NCI-H345 (cell line): ENCODE results near the gene VMAC.

Source experiments
- DNase-seq: peaks from one replicate; lab custom pipeline; 2025; lab: John Stamatoyannopoulos, UW

Gene VMAC

DNA sequence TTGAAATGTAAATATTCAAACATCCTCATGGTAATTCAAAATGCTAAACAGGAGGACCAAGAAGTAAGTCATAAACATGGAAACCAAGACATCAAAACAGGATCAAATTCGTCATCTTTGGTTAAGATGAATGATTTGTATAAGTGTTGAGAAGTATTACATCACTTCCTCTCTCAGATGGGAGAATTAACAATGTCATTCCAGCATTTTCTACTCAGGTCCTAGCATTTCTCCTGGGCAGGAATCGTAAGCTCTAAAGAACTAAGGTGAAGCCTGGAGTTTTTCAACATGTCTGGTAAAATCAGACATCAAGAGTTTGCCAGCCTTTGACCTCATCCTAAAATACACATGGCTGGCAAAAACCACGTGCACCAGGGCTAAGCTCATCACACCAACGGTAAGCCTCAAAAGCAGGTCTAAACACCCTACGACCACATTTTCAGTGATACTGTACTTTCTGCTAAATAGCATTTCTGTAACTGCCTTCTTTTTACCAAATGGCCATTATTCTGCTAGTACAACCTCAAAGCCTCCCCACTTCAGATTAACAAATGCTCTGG lies 48.4 kb downstream of the VMAC start:
- no peak for DNase-seq

DNA sequence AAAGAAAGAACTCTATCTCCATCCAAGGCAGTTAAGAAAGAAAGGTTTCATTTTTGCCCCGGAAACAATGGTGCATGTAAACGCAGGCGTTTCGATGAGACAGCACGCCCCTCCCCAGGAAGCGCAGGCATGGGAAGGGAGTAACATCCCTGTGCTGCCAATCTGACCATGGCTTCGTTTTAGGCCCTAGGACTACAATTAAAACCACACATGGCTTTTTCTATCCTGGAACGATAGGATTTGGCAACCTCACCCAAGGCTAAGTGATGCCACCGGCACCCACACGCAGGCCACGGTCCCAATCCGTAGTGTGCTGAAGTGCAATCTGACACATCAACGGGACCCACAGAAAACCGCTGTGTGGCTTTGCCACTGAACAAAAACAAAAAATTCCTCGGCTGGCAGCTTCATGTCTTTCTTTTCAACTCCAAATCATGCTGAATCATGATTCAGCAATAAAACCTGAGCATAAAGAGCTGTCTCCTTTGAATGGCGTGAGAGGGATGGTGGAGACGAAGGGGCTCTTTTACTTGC lies 49.1 kb downstream of the VMAC start:
- DNase-seq: no peak

DNA sequence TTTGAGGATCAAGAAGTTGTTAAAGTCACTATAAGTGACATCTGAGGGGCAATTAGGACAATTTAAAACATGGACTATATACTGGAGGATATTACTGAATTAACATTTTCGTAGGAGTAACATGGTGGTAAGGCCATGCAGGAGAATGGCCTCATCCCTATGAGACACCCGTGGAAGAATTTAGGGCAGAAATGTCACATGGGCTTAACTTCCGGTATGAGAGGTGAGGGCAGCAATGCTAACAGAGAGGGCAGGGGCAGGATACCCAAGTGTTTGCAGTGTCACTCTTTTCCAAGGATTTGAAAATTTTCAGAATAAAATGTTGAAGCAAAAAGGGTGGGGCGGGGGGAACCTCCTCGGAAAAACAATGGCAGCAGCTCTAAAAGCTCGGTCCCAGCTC lies 49.6 kb downstream of the VMAC start:
- DNase-seq: no peak

DNA sequence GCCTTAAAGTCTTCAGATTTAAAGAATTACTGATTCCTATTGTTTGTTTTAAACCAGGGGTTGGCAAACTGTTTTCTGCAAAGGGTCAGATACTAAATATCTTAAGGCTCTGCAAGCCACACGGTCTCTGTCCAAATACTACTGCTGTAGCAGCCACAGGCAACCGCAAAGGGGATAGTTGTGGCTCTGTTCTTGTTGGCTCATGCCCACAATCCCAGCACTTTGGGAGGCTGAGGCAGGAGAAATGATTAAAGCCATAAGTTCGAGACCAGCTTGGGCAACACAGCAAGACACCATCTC lies 50.9 kb downstream of the VMAC start:
- no peak for DNase-seq

DNA sequence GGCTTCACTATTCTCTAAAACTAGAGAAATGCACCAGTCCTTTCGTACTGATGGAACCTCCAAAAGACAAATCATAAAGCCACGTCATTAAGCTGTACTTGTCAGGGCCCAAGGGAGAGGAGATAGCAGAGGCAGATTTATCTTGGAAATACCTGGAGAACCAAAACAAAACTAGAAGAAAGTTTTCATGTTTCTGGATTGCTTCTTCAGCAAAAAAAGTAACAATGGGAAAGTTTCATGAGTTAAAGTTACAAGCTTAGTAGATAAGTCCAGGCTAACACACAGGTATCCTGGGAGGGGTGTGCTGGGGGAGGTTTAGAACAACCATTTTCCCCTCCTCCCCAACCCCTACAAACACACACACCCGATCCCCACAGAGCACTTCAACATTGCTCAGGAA lies 51.7 kb downstream of the VMAC start:
- DNase-seq: no peak

DNA sequence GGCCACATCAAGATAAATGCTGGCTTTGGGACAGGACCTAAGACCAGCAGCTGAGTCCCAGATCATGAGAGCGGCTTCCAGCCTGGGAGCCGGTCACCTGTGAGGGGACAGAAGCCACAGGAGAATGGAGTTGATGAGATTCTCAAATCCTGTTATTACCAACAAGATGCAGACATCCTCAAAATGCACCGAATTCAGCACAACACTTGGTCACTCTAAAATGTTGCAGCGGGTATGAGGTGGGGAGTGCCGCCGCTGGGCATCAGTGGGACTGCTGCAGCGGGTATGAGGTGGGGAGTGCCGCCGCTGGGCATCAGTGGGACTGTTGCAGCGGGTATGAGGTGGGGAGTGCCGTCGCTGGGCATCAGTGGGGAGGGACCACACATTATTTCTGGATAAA lies 52.1 kb downstream of the VMAC start:
- DNase-seq: no peak

DNA sequence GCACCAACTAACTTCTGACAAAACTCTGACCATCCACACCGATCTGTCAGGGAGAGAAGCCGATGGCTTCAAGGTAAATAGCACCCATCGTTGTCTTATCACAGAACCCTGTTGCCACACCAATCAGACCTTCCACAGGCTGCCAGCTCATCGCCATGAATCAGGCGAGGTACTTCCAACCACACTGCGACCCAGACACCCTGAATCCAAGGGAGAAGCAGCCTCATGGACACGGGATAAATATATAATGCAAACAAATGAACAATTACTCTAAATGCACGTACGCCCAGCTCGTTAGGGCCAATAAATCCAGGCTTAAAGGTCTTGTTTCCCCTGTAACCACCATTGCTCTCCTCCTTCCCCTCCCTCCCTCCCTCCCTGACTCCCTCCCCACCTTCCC lies 52.5 kb downstream of the VMAC start:
- no peak for DNase-seq

DNA sequence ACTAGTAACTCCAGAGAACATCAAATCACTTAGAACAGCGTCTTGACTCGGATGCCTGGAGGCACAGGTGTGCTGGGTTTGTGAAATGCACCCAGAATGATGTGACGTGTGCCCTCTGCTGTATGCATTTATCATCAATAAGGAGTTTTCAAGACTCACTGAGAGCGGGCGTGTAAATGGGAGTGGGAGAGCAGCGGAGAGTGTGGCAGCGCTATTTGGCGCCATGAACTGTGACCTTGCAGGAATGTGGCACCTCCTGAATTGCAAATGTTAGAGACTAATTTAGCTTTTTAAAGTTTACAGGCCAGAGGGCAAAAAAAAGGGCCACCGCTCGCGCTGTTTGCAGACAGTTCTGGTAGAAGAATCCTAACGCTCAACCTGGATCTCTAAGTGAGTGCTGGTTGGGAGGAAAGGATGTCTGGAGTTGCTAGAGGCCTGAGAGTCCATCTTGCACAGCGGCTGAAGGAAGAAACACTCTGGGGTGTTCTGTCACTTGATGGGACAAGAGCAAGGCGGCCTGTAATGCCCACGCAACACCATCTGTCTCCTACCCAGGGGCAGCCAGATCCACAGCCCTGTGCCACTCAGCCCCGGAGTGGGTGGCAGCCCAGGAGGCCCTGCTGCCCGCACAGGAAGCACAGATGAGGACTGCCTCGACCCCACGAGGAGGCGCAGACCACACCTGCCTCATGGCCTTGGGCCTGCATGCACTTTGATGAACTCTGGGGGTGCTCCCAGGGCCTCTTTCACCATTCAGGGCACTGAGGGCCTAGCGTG lies 53.6 kb downstream of the VMAC start:
- DNase-seq: no peak

DNA sequence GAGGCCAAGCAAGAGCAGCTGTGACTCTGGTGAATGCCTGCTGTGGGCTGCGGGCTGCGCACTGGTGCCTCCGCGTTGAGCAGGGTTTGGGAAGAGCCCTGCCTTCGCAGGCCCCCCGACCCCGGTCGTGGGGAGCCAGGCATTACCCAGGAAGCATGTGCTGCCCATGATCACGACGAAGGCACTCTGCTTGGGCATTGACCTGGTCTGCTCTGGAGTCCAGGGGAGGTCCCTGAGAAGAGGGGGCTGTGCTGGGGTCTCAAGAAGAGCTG lies 54.1 kb downstream of the VMAC start:
- DNase-seq: no peak

DNA sequence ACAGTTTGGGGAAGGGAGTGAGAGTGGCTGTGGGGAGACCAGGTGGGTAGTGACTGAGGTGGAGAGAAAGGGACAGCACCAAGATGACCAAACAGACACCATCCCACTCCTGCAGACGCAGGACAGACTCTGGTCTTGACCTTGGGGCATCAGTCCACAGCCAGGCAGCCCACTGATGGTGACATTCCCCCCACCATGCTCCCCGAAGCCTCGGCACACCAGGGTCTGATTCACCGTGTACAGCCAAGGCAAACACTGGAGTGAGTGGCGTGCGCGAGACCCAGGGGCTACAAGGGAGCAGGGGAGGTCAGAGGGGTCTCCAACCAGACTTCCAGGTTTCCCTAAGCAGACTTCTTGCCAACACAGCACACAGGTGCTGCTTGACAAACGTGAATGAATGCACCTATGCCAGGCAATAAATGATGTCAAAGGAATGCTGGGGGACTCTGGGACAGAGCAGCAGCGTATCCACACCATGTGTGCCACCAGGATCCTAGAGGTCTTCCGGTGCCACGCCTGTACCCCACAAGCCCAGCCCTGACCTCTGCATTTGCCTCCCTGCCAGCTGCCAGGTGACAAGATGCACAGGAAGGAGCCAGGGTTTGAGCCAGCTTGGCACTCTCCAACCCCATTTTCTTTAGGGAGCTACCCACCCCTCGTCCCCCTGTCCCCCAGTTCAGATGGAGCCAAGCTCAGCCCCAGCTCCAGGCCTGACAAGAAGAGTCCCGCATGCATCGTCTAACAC lies 54.8 kb downstream of the VMAC start:
- no peak for DNase-seq
